ENCODE results near the gene VPS4B.

Gene VPS4B

DNA sequence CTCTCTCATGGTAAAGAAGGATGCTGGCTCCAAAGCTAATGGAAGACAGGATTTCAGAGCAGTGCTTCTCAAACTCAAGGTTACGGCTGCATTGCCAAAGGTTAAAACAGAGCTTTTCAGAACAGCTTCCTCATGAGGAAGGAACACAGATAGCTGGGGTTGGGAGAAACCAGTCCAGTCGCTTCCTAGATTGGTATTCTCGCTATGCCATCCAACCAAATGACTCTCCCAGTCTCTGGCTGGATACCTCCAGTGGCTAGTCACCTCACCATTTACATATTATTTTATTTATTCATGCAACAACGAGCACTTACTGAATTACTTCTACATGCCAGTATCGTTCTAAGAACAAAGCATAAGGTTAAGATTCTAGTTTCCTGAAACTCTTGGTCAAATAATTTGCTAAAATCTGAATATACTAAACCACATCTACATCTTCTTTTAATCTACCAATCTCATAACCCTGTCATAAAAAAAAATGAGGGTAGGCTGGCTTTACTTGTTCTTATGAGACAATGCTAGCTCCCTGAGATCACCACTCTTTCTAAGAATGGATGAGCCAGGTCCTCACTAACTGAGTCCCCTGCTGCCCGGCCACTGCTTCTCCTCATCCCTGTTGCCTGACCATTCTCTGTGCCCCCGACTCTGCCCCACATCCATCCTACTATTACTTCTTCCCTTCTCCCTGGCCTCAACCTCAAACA, 75.6 kb downstream of the VPS4B start:
- TF ChIP-seq CTCF (IDR thresholded peaks at IDR 0.05; ENCODE audit: low read depth, low read length, missing control alignments), result no peak
- no peak for DNase-seq (ENCODE audit: extremely low read depth, low read depth)
- no peak overlapping the region for H3K4me3 ChIP-seq (replicated peaks; ENCODE audit: low read depth, low read length)

DNA sequence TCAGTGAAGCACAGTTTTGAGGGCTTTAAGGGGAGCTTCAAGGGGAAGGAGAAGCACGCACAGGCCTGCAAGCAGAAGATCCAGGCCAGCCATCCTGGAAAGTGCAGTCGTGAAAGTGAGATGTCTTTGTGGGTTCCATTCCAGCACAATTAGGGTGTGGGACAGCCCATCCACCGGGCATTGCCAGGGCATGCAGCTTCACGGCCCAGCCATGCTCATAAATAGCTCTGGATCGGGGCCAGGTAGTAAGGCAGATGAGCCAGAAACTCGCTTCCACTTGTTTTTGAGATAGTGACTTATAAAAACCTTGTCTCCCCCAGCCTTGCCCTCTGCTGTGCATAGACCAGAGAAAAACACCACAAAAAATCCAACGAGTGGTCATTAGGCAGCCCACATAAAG, 76.2 kb downstream of the VPS4B start:
- DNase-seq (ENCODE audit: extremely low read depth, low read depth), result no peak
- H3K4me3 ChIP-seq (replicated peaks; ENCODE audit: low read depth, low read length), result no peak overlapping the region
- TF ChIP-seq CTCF (IDR thresholded peaks at IDR 0.05; ENCODE audit: low read depth, low read length, missing control alignments), result no peak

GRCh38 chr18:63344918-63345317, 77.4 kb downstream of the VPS4B start:
- no peak for DNase-seq (ENCODE audit: extremely low read depth, low read depth)
- no peak overlapping the region for H3K4me3 ChIP-seq (replicated peaks; ENCODE audit: low read depth, low read length)
- no peak for TF ChIP-seq CTCF (IDR thresholded peaks at IDR 0.05; ENCODE audit: low read depth, low read length, missing control alignments)

DNA sequence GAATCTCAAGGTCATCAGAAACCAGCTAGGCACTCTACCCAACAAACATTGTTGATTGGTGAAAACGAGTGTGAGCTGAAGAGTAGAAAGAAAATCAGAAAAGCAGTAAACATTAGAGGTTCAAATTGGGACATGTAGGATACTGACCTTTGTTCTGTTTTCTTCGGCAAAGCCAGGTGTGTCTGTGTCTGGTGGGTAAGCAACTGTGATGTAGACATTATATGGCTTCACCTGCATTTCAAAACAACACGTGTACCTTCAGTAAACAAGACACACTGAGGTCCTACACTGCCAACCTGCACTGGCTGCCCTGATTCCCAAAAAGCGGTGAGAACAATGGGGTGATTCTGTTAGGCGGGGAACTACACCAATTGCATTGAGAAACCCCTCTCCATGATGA, 78.0 kb downstream of the VPS4B start:
- H3K4me3 ChIP-seq (replicated peaks; ENCODE audit: low read depth, low read length), result no peak overlapping the region
- TF ChIP-seq CTCF (IDR thresholded peaks at IDR 0.05; ENCODE audit: low read depth, low read length, missing control alignments), result no peak
- no peak for DNase-seq (ENCODE audit: extremely low read depth, low read depth)

- peak; percentile 58 for TF ChIP-seq CTCF (IDR thresholded peaks at IDR 0.05; ENCODE audit: low read depth, low read length, missing control alignments)
- DNase-seq (ENCODE audit: extremely low read depth, low read depth), result no peak
- no peak overlapping the region for H3K4me3 ChIP-seq (replicated peaks; ENCODE audit: low read depth, low read length)
These were observed 80.1 kb downstream of the VPS4B start for GRCh38 chr18:63342206-63342605.

GRCh38 chr18:63339920-63340484, 82.3 kb downstream of the VPS4B start:
- TF ChIP-seq CTCF (IDR thresholded peaks at IDR 0.05; ENCODE audit: low read depth, low read length, missing control alignments), result peak; percentile 64
- no peak for DNase-seq (ENCODE audit: extremely low read depth, low read depth)
- H3K4me3 ChIP-seq (replicated peaks; ENCODE audit: low read depth, low read length), result no peak overlapping the region

Measured in HFF-Myc (cell line).